ENCODE data around the gene RAB3GAP1.

GRCh38 chr2:135097532-135098231 is 45.6 kb downstream of the RAB3GAP1 start:
- TF ChIP-seq SNAI2 (CRISPR knock-in tag; IDR thresholded peaks at IDR 0.05), result no peak
- no peak for TF ChIP-seq ZNF565 (CRISPR knock-in tag; conservative IDR thresholded peaks at IDR 0.05; ENCODE audit: low read depth)
- TF ChIP-seq ZNF70 (CRISPR knock-in tag; IDR thresholded peaks at IDR 0.05), result no peak
- TF ChIP-seq GLIS3 (CRISPR knock-in tag; IDR thresholded peaks at IDR 0.05), result no peak
- TF ChIP-seq CREB5 (CRISPR knock-in tag; IDR thresholded peaks at IDR 0.05; ENCODE audit: low read depth), result no peak
- no peak for TF ChIP-seq PATZ1 (CRISPR knock-in tag; IDR thresholded peaks at IDR 0.05; ENCODE audit: borderline replicate concordance)
- no peak for TF ChIP-seq BACH2 (CRISPR knock-in tag; IDR thresholded peaks at IDR 0.05; ENCODE audit: borderline replicate concordance)
- no peak for TF ChIP-seq ISL1 (CRISPR knock-in tag; IDR thresholded peaks at IDR 0.05)
